ENCODE measurements around the gene KIF6. TPM values are rescaled to one million over a fixed set of nuclear protein-coding genes. Genes with fewer than 3 reads are reported as not detected.

The KIF6 gene
- 0.15 to 0.33 TPM (median 0.23 TPM) in 4 of 5 replicates, not detected in the other for total RNA-seq (2022; extraction: Qiagen RNA extraction; ENCODE audit: low read depth)

GRCh38 chr6:39724787-39725631, at the start of gene KIF6:
Gene KIF6 (minus strand): TSS chr6:39725408. CDS start chr6:39725310, 98 bp downstream.

GRCh38 chr6:39322306-39322850, 402.8 kb downstream of the KIF6 start, which contains the start of gene KCNK16:
Gene KCNK16 (minus strand): TSS chr6:39322702. CDS start chr6:39322540, 162 bp downstream.

GRCh38 chr6:39314273-39314795, 410.9 kb downstream of the KIF6 start, which contains the start of gene KCNK17:
Gene KCNK17 (minus strand): TSS chr6:39314419. CDS start chr6:39314320, 99 bp downstream.

Other genes with a start within 250 kb of the KIF6 start
- gene DAAM2, start 67.0 kb upstream of the KIF6 start, total RNA-seq (2022; extraction: Qiagen RNA extraction; ENCODE audit: low read depth): 0.02 TPM in 1 of 5 replicates, not detected in the others
- 1.3 to 2.3 TPM (median 1.5 TPM) in 5 replicates for gene MOCS1, start 209.1 kb upstream of the KIF6 start, total RNA-seq (2022; extraction: Qiagen RNA extraction; ENCODE audit: low read depth)